Measurements from ENCODE around the gene ZDHHC22.
A peak's percentile ranks its signal among the peaks of the same experiment; 100 is the strongest.

Gene ZDHHC22

GRCh38 chr14:77131206-77131605 lies 10.4 kb downstream of the ZDHHC22 start:
- H3K4me3 ChIP-seq (ENCODE audit: low read depth, low read length), result no peak overlapping the region

GRCh38 chr14:77130386-77130785 lies 11.2 kb downstream of the ZDHHC22 start:
- H3K4me3 ChIP-seq (ENCODE audit: low read depth, low read length), result no peak overlapping the region

- no peak overlapping the region for H3K4me3 ChIP-seq (ENCODE audit: low read depth, low read length)
Observed at GRCh38 chr14:77128414-77128891, 13.1 kb downstream of the ZDHHC22 start.

GRCh38 chr14:77126461-77126990 lies 15.1 kb downstream of the ZDHHC22 start:
- H3K4me3 ChIP-seq (ENCODE audit: low read depth, low read length), result no peak overlapping the region

- H3K4me3 ChIP-seq (ENCODE audit: low read depth, low read length), result no peak overlapping the region
Observed at GRCh38 chr14:77125823-77126325, 15.7 kb downstream of the ZDHHC22 start.

- peak overlapping the region; percentile 66 for H3K4me3 ChIP-seq (ENCODE audit: low read depth, low read length)
Observed at GRCh38 chr14:77125281-77125801, 16.2 kb downstream of the ZDHHC22 start.

- peak overlapping the region; percentile 66 for H3K4me3 ChIP-seq (ENCODE audit: low read depth, low read length)
Observed at GRCh38 chr14:77124345-77125280, 17.0 kb downstream of the ZDHHC22 start.

- H3K4me3 ChIP-seq (ENCODE audit: low read depth, low read length), result no peak overlapping the region
Observed at GRCh38 chr14:77123381-77124325, 17.9 kb downstream of the ZDHHC22 start.

GRCh38 chr14:77122526-77123125 lies 19.0 kb downstream of the ZDHHC22 start:
- H3K4me3 ChIP-seq (ENCODE audit: low read depth, low read length), result no peak overlapping the region

- H3K4me3 ChIP-seq (ENCODE audit: low read depth, low read length), result no peak overlapping the region
Observed at GRCh38 chr14:77120771-77121743, 20.5 kb downstream of the ZDHHC22 start.

- no peak overlapping the region for H3K4me3 ChIP-seq (ENCODE audit: low read depth, low read length)
Observed at GRCh38 chr14:77119851-77120250, 21.7 kb downstream of the ZDHHC22 start.

GRCh38 chr14:77116172-77116817 lies 25.3 kb downstream of the ZDHHC22 start:
- no peak overlapping the region for H3K4me3 ChIP-seq (ENCODE audit: low read depth, low read length)

GRCh38 chr14:77114609-77115008 lies 27.0 kb downstream of the ZDHHC22 start:
- no peak overlapping the region for H3K4me3 ChIP-seq (ENCODE audit: low read depth, low read length)

- no peak overlapping the region for H3K4me3 ChIP-seq (ENCODE audit: low read depth, low read length)
Observed at GRCh38 chr14:77113644-77114043, 27.9 kb downstream of the ZDHHC22 start.

GRCh38 chr14:77111021-77111420 lies 30.6 kb downstream of the ZDHHC22 start:
- no peak overlapping the region for H3K4me3 ChIP-seq (ENCODE audit: low read depth, low read length)

- no peak overlapping the region for H3K4me3 ChIP-seq (ENCODE audit: low read depth, low read length)
Observed at GRCh38 chr14:77110286-77110685, 31.3 kb downstream of the ZDHHC22 start.

GRCh38 chr14:77109656-77110055 lies 31.9 kb downstream of the ZDHHC22 start:
- H3K4me3 ChIP-seq (ENCODE audit: low read depth, low read length), result no peak overlapping the region

GRCh38 chr14:77108753-77109152 lies 32.8 kb downstream of the ZDHHC22 start:
- H3K4me3 ChIP-seq (ENCODE audit: low read depth, low read length), result no peak overlapping the region

- H3K4me3 ChIP-seq (ENCODE audit: low read depth, low read length), result no peak overlapping the region
Observed at GRCh38 chr14:77107228-77107627, 34.4 kb downstream of the ZDHHC22 start.
